Smooth muscle cell (in vitro differentiated cells): ENCODE measurements around the gene SEC24D. TPM values are rescaled to one million over a fixed set of nuclear protein-coding genes. Genes with fewer than 3 reads are reported as not detected.

Source experiments
- DNase-seq: peaks from one replicate; lab custom pipeline; 2025; ENCODE audit not compliant: unreplicated experiment; lab: John Stamatoyannopoulos, UW
- H2AFZ ChIP-seq: fragments of 200-600 bp; sonication (generic); 2 replicates; pipeline ENCODE4 v1.6.0; 2016; ENCODE audit warnings: antibody characterized with exemption, low read depth, mild to moderate bottlenecking
- H3F3A ChIP-seq: fragments of 200-600 bp; sonication (generic); 2 replicates; pipeline ENCODE4 v1.6.0; 2017; ENCODE audit warnings: antibody characterized with exemption, low read depth
- H3K27ac ChIP-seq: fragments of 200-600 bp; sonication (generic); 2 replicates; pipeline ENCODE4 v1.5.1; 2016; ENCODE audit warnings: low read depth, mild to moderate bottlenecking
- H3K27me3 ChIP-seq: fragments of 200-600 bp; sonication (generic); 2 replicates; pipeline ENCODE4 v1.6.1; 2016; ENCODE audit warnings: low read depth, mild to moderate bottlenecking
- H3K36me3 ChIP-seq: fragments of 200-600 bp; sonication (generic); 2 replicates; pipeline ENCODE4 v1.5.1; 2016; ENCODE audit warnings: low read depth
- H3K4me1 ChIP-seq: fragments of 200-600 bp; sonication (generic); 2 replicates; pipeline ENCODE4 v1.5.1; 2016; ENCODE audit warnings: low read depth
- H3K4me2 ChIP-seq: fragments of 200-600 bp; sonication (generic); 2 replicates; pipeline ENCODE4 v1.6.0; 2016; ENCODE audit warnings: mild to moderate bottlenecking
- H3K4me3 ChIP-seq: fragments of 200-600 bp; sonication (generic); 2 replicates; pipeline ENCODE4 v1.5.1; 2016; ENCODE audit warnings: mild to moderate bottlenecking
- H3K79me2 ChIP-seq: fragments of 200-600 bp; sonication (generic); 2 replicates; pipeline ENCODE4 v1.6.0; 2016; ENCODE audit warnings: low read depth, mild to moderate bottlenecking
- H3K9ac ChIP-seq: fragments of 200-600 bp; sonication (generic); 2 replicates; pipeline ENCODE4 v1.6.0; 2016; ENCODE audit warnings: low read depth
- H3K9me3 ChIP-seq: fragments of 200-600 bp; sonication (generic); replicated peaks from 2 replicates; pipeline ENCODE4 v1.5.1; 2016; ENCODE audit warnings: low read depth
- H4K20me1 ChIP-seq: fragments of 200-600 bp; sonication (generic); 2 replicates; pipeline ENCODE4 v1.6.0; 2016; ENCODE audit warnings: low read depth
- WGBS: methylation state at CpG from one replicate; pipeline ENCODE4 v1.1.7; 2016; ENCODE audit warnings: low lambda C conversion rate; 5-methylcytosine and 5-hydroxymethylcytosine counted together
- polyA plus RNA-seq: library from polyadenylated mRNA; unstranded; fragments of >200 nt; fragmentation: Nextera tagmentation; extraction: Ambion mirVana; gene quantifications from 2 replicates; pipeline ENCODE4 v1.2.1, GENCODE V29; 2016
- total RNA-seq: library from RNA; depleted of rRNA; stranded (reverse); fragments of >200 nt; gene quantifications from 2 replicates; pipeline ENCODE4 v1.2.3, GENCODE V29; 2014
- TF ChIP-seq, protein P1 (sequence below): fragments of 200-600 bp; sonication (generic); IDR thresholded peaks from 2 replicates; pipeline ENCODE4 v1.5.1; 2017; ENCODE audit warnings: borderline replicate concordance, mild to moderate bottlenecking, antibody characterized with exemption; ENCODE audit not compliant: insufficient read depth, poor library complexity, severe bottlenecking

SEC24D gene
- total and polyA plus RNA-seq, 2 experiments from 2014 or later, result 163 to 237 TPM

- TF ChIP-seq, protein P1, sequence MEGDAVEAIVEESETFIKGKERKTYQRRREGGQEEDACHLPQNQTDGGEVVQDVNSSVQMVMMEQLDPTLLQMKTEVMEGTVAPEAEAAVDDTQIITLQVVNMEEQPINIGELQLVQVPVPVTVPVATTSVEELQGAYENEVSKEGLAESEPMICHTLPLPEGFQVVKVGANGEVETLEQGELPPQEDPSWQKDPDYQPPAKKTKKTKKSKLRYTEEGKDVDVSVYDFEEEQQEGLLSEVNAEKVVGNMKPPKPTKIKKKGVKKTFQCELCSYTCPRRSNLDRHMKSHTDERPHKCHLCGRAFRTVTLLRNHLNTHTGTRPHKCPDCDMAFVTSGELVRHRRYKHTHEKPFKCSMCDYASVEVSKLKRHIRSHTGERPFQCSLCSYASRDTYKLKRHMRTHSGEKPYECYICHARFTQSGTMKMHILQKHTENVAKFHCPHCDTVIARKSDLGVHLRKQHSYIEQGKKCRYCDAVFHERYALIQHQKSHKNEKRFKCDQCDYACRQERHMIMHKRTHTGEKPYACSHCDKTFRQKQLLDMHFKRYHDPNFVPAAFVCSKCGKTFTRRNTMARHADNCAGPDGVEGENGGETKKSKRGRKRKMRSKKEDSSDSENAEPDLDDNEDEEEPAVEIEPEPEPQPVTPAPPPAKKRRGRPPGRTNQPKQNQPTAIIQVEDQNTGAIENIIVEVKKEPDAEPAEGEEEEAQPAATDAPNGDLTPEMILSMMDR, result no peak
- Histone ChIP-seq H3F3A (peaks cover 31% of the 10 kb centered on the region), H4K20me1 (peaks cover 85% of the 10 kb centered on the region), H2AFZ (no peak overlapping the region), H3K27me3 (no peaks in the 10 kb centered on the region), H3K27ac (peak overlapping the region; percentile 64), H3K4me3 (no peak overlapping the region), H3K36me3 (peaks cover 46% of the 10 kb centered on the region), H3K4me1 (no peaks in the 10 kb centered on the region), H3K79me2 (peaks cover 38% of the 10 kb centered on the region), H3K4me2 (no peak overlapping the region), H3K9me3 (no peaks in the 10 kb centered on the region), H3K9ac (no peak overlapping the region)
- DNase-seq, result no peak
- WGBS, result 89% methylated on average over 2 of the region's 2 CpGs
These were observed 83.4 kb downstream of the SEC24D start for GRCh38 chr4:118752551-118752950.

- WGBS, result 83% methylated on average over 2 of the region's 2 CpGs
- no peak overlapping the region for H3K4me2 ChIP-seq
- H3K79me2 ChIP-seq, result peaks cover 30% of the 10 kb centered on the region
- H3K27me3 ChIP-seq, result no peaks in the 10 kb centered on the region
- no peak overlapping the region for H2AFZ ChIP-seq
- DNase-seq, result no peak
- TF ChIP-seq, protein P1, result no peak
- H3K9ac ChIP-seq, result no peak overlapping the region
- no peak overlapping the region for H3K4me3 ChIP-seq
- peaks cover 36% of the 10 kb centered on the region for H3F3A ChIP-seq
- peak overlapping the region; percentile 64 for H3K27ac ChIP-seq
- H3K9me3 ChIP-seq, result no peaks in the 10 kb centered on the region
- peaks cover 41% of the 10 kb centered on the region for H3K36me3 ChIP-seq
- H4K20me1 ChIP-seq, result peaks cover 83% of the 10 kb centered on the region
- H3K4me1 ChIP-seq, result no peaks in the 10 kb centered on the region
These were observed 84.2 kb downstream of the SEC24D start for GRCh38 chr4:118751629-118752323.

- no peak overlapping the region for H3K9ac ChIP-seq
- peak overlapping the region; percentile 9 for H3K27ac ChIP-seq
- peaks cover 51% of the 10 kb centered on the region for H3F3A ChIP-seq
- peaks cover 81% of the 10 kb centered on the region for H4K20me1 ChIP-seq
- no peak overlapping the region for H2AFZ ChIP-seq
- whole genome bisulfite sequencing, result 94% methylated on average over 5 of the region's 5 CpGs
- no peak overlapping the region for H3K4me3 ChIP-seq
- H3K9me3 ChIP-seq, result no peaks in the 10 kb centered on the region
- H3K4me1 ChIP-seq, result no peaks in the 10 kb centered on the region
- TF ChIP-seq, protein P1, result no peak
- H3K4me2 ChIP-seq, result no peak overlapping the region
- H3K36me3 ChIP-seq, result peaks cover 39% of the 10 kb centered on the region
- no peak for DNase-seq
- peaks cover 24% of the 10 kb centered on the region for H3K79me2 ChIP-seq
- no peaks in the 10 kb centered on the region for H3K27me3 ChIP-seq
These were observed 86.5 kb downstream of the SEC24D start for GRCh38 chr4:118749347-118749988.
